ENCODE results near the gene FOXA1. TPM values are rescaled to one million over a fixed set of nuclear protein-coding genes. Genes with fewer than 3 reads are reported as not detected.
A peak's percentile ranks its signal among the peaks of the same experiment; 100 is the strongest.

FOXA1 gene
- total RNA-seq, 1 donor = 0.36 TPM

DNA sequence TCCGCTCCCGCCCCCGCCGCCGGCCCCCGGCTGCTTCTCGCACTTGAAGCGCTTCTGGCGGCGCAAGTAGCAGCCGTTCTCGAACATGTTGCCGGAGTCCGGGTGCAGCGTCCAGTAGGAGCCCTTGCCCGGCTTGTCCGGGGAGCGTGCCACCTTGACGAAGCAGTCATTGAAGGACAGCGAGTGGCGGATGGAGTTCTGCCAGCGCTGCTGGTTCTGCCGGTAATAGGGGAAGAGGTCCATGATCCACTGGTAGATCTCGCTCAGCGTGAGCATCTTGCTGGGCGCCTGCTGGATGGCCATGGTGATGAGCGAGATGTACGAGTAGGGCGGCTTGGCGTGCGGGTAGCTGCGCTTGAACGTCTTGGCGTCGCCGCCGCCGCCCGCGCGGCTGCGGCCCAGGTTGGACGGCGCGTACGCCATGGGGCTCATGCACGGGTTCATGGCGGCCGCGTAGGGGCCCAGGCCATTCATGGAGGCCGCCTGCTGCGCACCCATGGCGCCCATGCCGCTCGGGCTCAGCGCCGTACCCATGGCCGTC is 3.0 kb downstream of the FOXA1 start:
- H3K79me2 ChIP-seq (ENCODE audit: insufficient read depth, low read length) = no peaks in the 10 kb centered on the region
- H2AFZ ChIP-seq (ENCODE audit: low read length) = no peak overlapping the region
- peaks cover 88% of the 10 kb centered on the region for H3K27me3 ChIP-seq (ENCODE audit: insufficient read depth, low read length)
- TF ChIP-seq, protein P1, sequence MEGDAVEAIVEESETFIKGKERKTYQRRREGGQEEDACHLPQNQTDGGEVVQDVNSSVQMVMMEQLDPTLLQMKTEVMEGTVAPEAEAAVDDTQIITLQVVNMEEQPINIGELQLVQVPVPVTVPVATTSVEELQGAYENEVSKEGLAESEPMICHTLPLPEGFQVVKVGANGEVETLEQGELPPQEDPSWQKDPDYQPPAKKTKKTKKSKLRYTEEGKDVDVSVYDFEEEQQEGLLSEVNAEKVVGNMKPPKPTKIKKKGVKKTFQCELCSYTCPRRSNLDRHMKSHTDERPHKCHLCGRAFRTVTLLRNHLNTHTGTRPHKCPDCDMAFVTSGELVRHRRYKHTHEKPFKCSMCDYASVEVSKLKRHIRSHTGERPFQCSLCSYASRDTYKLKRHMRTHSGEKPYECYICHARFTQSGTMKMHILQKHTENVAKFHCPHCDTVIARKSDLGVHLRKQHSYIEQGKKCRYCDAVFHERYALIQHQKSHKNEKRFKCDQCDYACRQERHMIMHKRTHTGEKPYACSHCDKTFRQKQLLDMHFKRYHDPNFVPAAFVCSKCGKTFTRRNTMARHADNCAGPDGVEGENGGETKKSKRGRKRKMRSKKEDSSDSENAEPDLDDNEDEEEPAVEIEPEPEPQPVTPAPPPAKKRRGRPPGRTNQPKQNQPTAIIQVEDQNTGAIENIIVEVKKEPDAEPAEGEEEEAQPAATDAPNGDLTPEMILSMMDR (IDR thresholded peaks at IDR 0.05; ENCODE audit: extremely low read depth, low read depth, low read length) = no peak
- no peaks in the 10 kb centered on the region for H3K9me3 ChIP-seq (ENCODE audit: low read depth, low read length)
- no peaks in the 10 kb centered on the region for H3K36me3 ChIP-seq (ENCODE audit: insufficient read depth, low read length)
- H3K4me2 ChIP-seq (ENCODE audit: insufficient read depth, low read length) = no peak overlapping the region
- no peak overlapping the region for H3K27ac ChIP-seq (ENCODE audit: low read depth, low read length)
- DNase-seq (ENCODE audit: insufficient read length, low spot score, missing footprints) = peak; percentile 58
- H3K4me1 ChIP-seq (ENCODE audit: insufficient read depth, low read length) = no peaks in the 10 kb centered on the region
- no peaks in the 10 kb centered on the region for H4K20me1 ChIP-seq (ENCODE audit: insufficient read depth, low read length)
- no peak overlapping the region for H3K4me3 ChIP-seq (ENCODE audit: insufficient read depth, low read length)

GRCh38 chr14:37591311-37591940 is 3.6 kb downstream of the FOXA1 start:
- Histone ChIP-seq H2AFZ (ENCODE audit: low read length) (no peak overlapping the region), H3K79me2 (ENCODE audit: insufficient read depth, low read length) (no peaks in the 10 kb centered on the region), H3K4me3 (ENCODE audit: insufficient read depth, low read length) (no peak overlapping the region), H4K20me1 (ENCODE audit: insufficient read depth, low read length) (no peaks in the 10 kb centered on the region), H3K27me3 (ENCODE audit: insufficient read depth, low read length) (peaks cover 88% of the 10 kb centered on the region), H3K4me1 (ENCODE audit: insufficient read depth, low read length) (no peaks in the 10 kb centered on the region), H3K4me2 (ENCODE audit: insufficient read depth, low read length) (no peak overlapping the region), H3K27ac (ENCODE audit: low read depth, low read length) (no peak overlapping the region), H3K9me3 (ENCODE audit: low read depth, low read length) (no peaks in the 10 kb centered on the region), H3K36me3 (ENCODE audit: insufficient read depth, low read length) (no peaks in the 10 kb centered on the region)
- TF ChIP-seq, protein P1 (IDR thresholded peaks at IDR 0.05; ENCODE audit: extremely low read depth, low read depth, low read length) = no peak
- peak; percentile 44 for DNase-seq (ENCODE audit: insufficient read length, low spot score, missing footprints)

DNA sequence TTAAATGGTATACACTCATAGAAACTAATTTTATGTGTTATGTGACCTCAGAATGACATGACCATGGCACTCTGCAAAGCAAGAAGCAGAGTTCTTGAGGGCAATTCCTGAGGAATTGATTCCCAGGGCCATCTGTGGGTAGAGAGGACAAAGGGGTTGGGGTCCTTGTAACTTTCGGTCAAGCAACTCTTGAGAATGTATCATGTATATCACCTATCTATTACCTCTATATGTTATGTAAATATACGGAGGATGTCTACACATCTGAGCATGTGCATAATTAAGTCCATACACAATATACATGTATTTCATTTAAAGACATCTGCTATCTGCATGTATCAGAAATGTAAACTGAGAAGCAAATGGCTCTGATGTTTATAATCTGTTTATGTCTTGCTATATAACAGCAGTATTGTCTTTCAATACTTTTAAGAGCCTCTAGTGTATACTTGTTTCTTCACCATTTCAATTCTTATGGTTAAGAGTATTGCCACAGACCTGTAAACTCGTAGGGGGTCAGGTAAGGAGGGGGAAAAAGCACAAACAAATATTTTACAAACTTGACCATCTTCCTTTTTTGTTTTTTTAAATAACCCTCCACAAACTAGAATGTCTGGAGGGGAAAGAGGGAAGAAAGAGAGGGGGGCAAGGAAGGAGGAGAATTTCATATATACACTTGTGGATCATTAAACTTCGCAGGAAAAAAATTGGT is 4.5 kb downstream of the FOXA1 start:
- Histone ChIP-seq H3K4me2 (ENCODE audit: insufficient read depth, low read length) (no peak overlapping the region), H3K79me2 (ENCODE audit: insufficient read depth, low read length) (no peaks in the 10 kb centered on the region), H4K20me1 (ENCODE audit: insufficient read depth, low read length) (no peaks in the 10 kb centered on the region), H3K27ac (ENCODE audit: low read depth, low read length) (no peak overlapping the region), H3K27me3 (ENCODE audit: insufficient read depth, low read length) (peaks cover 88% of the 10 kb centered on the region), H3K36me3 (ENCODE audit: insufficient read depth, low read length) (no peaks in the 10 kb centered on the region), H2AFZ (ENCODE audit: low read length) (no peak overlapping the region), H3K4me1 (ENCODE audit: insufficient read depth, low read length) (no peaks in the 10 kb centered on the region), H3K9me3 (ENCODE audit: low read depth, low read length) (no peaks in the 10 kb centered on the region), H3K4me3 (ENCODE audit: insufficient read depth, low read length) (no peak overlapping the region)
- TF ChIP-seq, protein P1 (IDR thresholded peaks at IDR 0.05; ENCODE audit: extremely low read depth, low read depth, low read length) = no peak
- DNase-seq (ENCODE audit: insufficient read length, low spot score, missing footprints) = peak; percentile 58

All from osteoblast (primary cell).